ENCODE results near the gene TRPV4.

TRPV4 gene

GRCh38 chr12:109762071-109762672 lies 71.0 kb downstream of the TRPV4 start:
- no peak for DNase-seq (ENCODE audit: low read depth in 2 of 2)

- DNase-seq (ENCODE audit: low read depth in 2 of 2): no peak
These were observed 72.0 kb downstream of the TRPV4 start for GRCh38 chr12:109760930-109761921.

GRCh38 chr12:109760031-109760929 lies 72.9 kb downstream of the TRPV4 start:
- DNase-seq (ENCODE audit: low read depth in 2 of 2): no peak

GRCh38 chr12:109759595-109759994 lies 73.6 kb downstream of the TRPV4 start:
- DNase-seq (ENCODE audit: low read depth in 2 of 2): no peak

DNA sequence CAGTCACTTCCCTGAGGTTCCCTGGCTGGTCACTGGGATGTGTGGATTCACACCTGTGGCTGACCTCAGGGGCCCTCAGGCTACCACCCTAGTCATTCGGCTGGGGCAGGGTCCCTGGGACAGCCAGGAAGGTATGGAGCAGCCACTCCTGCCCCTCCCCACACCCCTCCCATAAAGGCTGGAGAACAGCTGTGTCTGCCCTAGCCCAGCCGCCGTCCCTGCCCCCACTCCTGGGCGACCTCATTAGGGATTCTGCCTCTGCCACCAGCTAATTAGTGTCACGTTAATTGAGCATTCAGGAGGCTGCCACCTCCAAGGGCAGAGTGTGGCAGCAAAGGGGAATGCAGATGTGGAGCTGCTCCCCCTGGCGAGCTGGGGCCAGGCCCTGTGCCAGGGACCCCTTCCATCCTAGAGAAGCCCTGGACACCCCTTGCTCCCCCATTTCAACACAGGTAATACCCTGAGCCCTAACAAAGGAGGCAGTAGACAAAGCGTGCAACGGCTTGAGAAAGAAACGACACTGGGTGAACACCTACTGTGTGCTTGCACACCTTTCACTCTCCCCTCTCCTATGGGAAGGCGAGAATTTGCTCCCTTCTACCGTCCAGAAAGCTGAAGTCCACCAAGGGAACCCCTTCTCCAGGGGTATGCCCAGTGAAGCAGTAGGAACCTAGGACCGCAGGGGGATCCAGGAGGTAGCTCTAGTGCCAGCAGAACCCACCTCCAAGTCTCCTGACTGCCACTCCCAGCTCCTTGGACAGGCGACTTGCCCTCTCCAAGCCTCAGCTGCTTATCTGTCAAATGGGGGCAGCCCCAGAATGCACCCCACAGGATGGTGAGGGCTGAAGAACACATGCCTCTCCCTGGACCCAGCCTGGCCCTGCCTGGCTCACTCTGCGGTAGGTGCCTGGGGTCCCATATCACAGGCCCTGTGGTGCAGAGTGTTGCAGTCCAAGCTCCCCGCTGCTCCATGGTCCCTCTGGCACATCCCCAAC lies 74.5 kb downstream of the TRPV4 start:
- DNase-seq (ENCODE audit: low read depth in 2 of 2): no peak

- DNase-seq (ENCODE audit: low read depth in 2 of 2): no peak
These were observed 75.4 kb downstream of the TRPV4 start for GRCh38 chr12:109757671-109758265.

DNA sequence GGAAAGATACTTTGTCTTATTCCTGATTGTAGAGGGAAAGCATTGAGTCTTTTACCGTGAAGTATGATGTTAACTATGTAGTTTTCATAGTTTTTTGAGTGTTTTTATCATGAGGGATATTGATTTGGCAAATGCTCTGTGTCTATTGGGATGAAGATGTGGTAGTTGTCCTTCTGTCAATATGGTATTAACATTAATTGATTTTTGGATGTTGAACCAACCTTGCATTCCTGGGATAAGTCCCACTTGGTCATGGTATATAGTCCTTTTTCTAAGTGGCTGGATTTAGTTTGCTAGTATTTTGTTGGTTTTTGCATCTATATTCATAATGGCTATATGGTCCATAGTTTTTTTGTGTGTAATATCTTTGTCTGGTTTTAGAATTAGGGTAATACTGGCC lies 76.7 kb downstream of the TRPV4 start:
- no peak for DNase-seq (ENCODE audit: low read depth in 2 of 2)

DNA sequence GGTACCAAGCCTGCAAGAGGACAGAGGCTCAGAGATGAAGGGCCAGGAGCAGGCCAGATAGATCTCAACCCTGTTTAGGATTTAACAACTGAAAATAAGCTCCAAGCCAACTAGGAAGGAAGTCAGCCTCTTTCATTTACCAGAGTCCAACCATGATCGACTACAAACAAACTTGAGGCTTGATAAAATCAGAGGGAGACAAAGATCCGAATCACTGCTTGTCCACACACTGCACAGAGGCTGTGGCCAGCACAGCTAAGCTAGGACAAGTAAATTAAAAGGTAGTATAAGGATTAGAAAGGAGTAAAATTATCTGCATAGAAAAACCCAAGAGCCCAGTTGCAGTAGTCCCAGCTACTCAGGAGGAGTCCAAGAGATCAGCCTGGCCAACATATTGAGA lies 79.2 kb downstream of the TRPV4 start:
- DNase-seq (ENCODE audit: low read depth in 2 of 2): no peak

- DNase-seq (ENCODE audit: low read depth in 2 of 2): no peak
These were observed 80.2 kb downstream of the TRPV4 start for GRCh38 chr12:109753054-109753401.

- no peak for DNase-seq (ENCODE audit: low read depth in 2 of 2)
These were observed 80.8 kb downstream of the TRPV4 start for GRCh38 chr12:109752117-109753053.

- DNase-seq (ENCODE audit: low read depth in 2 of 2): no peak
These were observed 87.9 kb downstream of the TRPV4 start for GRCh38 chr12:109744986-109745942.

GRCh38 chr12:109744026-109744425 lies 89.2 kb downstream of the TRPV4 start:
- no peak for DNase-seq (ENCODE audit: low read depth in 2 of 2)

DNA sequence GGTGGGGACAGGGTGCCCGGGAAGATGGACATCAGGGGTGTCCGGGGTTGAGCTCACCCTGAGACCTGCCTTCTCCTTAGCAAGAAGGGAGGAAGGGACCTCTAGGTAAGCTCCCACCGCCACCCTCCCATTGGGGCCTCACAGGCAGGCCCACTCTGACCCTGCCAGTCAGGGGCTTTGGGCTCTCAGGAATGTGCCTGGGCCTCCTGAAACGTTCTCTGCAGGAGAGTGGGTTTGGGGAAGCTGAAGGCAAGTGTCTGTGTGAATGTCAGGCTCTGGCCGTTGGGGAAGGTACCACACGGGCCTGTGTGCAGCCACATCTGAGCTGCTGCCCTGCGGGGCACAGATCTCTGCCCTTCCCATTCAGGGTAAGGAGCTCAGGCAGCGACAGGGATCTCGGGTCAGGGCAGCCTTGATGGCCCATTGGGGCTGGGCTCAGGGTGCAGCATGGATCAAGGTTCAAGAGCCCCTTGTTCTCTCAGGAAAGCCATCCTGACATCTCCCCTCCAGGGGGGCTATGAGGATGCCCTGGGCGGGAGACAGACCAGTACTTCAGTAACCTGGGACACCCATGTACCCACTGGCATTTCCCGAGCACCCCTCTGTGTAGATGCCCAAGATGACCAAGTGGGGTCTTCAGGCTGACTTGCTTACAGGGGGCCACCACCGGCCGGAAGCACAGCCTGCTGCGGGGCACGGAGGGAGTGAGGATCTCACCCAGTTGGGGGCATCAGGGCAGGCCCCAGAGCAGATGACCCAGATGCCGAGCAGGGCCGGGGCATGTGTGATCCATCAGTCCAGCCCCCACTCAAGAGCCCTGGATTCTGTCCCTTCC lies 89.9 kb downstream of the TRPV4 start:
- no peak for DNase-seq (ENCODE audit: low read depth in 2 of 2)

GRCh38 chr12:109741970-109742703 lies 91.1 kb downstream of the TRPV4 start:
- no peak for DNase-seq (ENCODE audit: low read depth in 2 of 2)

- DNase-seq (ENCODE audit: low read depth in 2 of 2): no peak
These were observed 91.8 kb downstream of the TRPV4 start for GRCh38 chr12:109741286-109741969.

- DNase-seq (ENCODE audit: low read depth in 2 of 2): no peak
These were observed 92.4 kb downstream of the TRPV4 start for GRCh38 chr12:109740694-109741245.

All from stimulated activated CD8-positive, alpha-beta memory T cell treated with anti-CD3 and anti-CD28 coated beads, Interleukin-2, amount 100 ng/mL, for 1 hour (primary cell).